A172 (cell line): ENCODE measurements around the gene KIF22. TPM values are rescaled to one million over a fixed set of nuclear protein-coding genes. Genes with fewer than 3 reads are reported as not detected.
"Not testable (repeated sequence)": the region's sequence is repeated elsewhere in the genome, so short reads cannot be mapped to it uniquely, and the experiment has no call there.

ENCODE experiments used
- DNase-seq: peaks from one replicate; pipeline ENCODE4 v3.0.0-alpha.2; 2015; ENCODE audit warnings: low spot score
- total RNA-seq: library from RNA; depleted of rRNA; stranded (reverse); fragments of >200 nt; shearing (Covaris generic); gene quantifications from 2 replicates; pipeline ENCODE4 v1.2.3, GENCODE V29; 2014; rRNA removed

KIF22 gene
- total RNA-seq: 118 and 129 TPM in 2 replicates

GRCh38 chr16:29790183-29790948, at the start of gene KIF22:
Gene KIF22, plus strand, starts transcription at chr16:29790751. Its CDS starts 9 bp downstream, at chr16:29790760.
- peak; percentile 96 for DNase-seq

GRCh38 chr16:29742683-29743275, 47.8 kb upstream of the KIF22 start:
- DNase-seq: no peak

- DNase-seq: no peak
Measured at GRCh38 chr16:29743475-29743826, 47.1 kb upstream of the KIF22 start.

GRCh38 chr16:29743827-29744531, 46.6 kb upstream of the KIF22 start:
- DNase-seq: no peak

- DNase-seq: no peak
Measured at GRCh38 chr16:29744541-29745101, 45.9 kb upstream of the KIF22 start.

- DNase-seq: no peak
Measured at GRCh38 chr16:29745121-29745852, 45.3 kb upstream of the KIF22 start.

- no peak for DNase-seq
Measured at GRCh38 chr16:29745853-29746345, 44.7 kb upstream of the KIF22 start, which contains the start of gene C16orf54. Gene C16orf54, minus strand, starts transcription at chr16:29745990. Its CDS starts 1,039 bp downstream, at chr16:29744951.

- DNase-seq: not testable (repeated sequence)
Measured at GRCh38 chr16:29746518-29746917, 44.0 kb upstream of the KIF22 start.

GRCh38 chr16:29747947-29748759, 42.4 kb upstream of the KIF22 start:
- no peak for DNase-seq

GRCh38 chr16:29748760-29749149, 41.8 kb upstream of the KIF22 start:
- DNase-seq: not testable (repeated sequence)

GRCh38 chr16:29753516-29753915, 37.0 kb upstream of the KIF22 start:
- DNase-seq: no peak

- DNase-seq: no peak
Measured at GRCh38 chr16:29756654-29757053, 33.9 kb upstream of the KIF22 start.

GRCh38 chr16:29757086-29757485, 33.5 kb upstream of the KIF22 start:
- DNase-seq: not testable (repeated sequence)

- DNase-seq: no peak
Measured at GRCh38 chr16:29757950-29758466, 32.5 kb upstream of the KIF22 start.

GRCh38 chr16:29760567-29761279, 29.8 kb upstream of the KIF22 start:
- DNase-seq: no peak

GRCh38 chr16:29761280-29761651, 29.3 kb upstream of the KIF22 start:
- not testable (repeated sequence) for DNase-seq

- no peak for DNase-seq
Measured at GRCh38 chr16:29761882-29762281, 28.7 kb upstream of the KIF22 start.

- DNase-seq: no peak
Measured at GRCh38 chr16:29763326-29763725, 27.2 kb upstream of the KIF22 start.

- DNase-seq: peak; percentile 14
Measured at GRCh38 chr16:29765167-29766032, 25.2 kb upstream of the KIF22 start.
